HG02981 (cell line): Measurements from ENCODE around the gene MPPED1.

Source experiments
- ATAC-seq: cut with Tn5 transposase; IDR thresholded peaks from one replicate; pipeline ENCODE4 v1.9.1; 2021; ENCODE audit warnings: mild to moderate bottlenecking, moderate library complexity; ENCODE audit not compliant: unreplicated experiment

MPPED1 gene

DNA sequence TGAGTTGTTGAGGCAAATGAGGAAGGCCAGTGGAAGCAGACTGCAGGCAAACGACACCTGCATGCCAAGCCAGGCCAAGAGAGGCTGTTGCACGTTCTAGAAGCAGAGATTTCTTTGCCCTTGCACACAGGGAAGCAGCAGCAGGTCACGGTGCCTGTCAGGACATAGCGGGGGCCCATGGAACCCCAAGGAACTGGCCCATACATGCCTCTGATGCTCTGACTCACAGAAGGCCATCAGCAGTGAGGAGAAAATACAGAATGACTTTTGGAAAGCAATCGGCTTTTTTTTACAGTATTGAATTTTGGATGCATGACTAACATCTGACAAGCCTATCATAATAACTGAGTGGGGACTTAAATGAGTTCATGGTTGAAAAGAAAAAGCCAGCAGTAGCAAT lies 123.9 kb downstream of the MPPED1 start:
- ATAC-seq = no peak

DNA sequence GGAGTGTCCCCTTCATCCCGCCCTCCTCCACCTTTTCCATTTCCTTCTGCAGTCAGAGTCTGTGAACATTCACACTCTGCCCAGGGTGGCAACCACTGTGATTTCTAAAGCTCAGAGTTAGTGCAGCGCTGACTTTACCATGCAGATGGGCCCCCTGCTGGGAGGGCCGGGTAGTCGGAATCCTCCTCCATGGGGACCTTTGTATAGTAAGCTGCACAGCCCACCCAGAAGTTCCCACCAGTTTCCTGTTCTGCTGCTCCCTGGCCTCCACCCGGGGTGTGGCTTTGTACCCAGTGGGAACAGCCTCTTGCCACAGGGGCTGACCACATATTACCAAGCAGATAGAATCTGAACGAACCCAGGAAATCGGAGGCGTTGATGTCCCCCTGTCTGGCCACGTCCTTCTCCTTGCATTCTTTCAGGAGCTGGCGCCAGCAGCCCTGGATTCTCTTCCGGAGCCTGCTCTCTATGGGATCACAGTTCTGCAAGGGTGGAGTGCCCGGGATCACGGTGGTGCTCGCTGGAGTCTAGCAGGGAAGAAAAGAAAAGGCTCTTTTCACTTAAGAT lies 125.3 kb downstream of the MPPED1 start:
- ATAC-seq = no peak

DNA sequence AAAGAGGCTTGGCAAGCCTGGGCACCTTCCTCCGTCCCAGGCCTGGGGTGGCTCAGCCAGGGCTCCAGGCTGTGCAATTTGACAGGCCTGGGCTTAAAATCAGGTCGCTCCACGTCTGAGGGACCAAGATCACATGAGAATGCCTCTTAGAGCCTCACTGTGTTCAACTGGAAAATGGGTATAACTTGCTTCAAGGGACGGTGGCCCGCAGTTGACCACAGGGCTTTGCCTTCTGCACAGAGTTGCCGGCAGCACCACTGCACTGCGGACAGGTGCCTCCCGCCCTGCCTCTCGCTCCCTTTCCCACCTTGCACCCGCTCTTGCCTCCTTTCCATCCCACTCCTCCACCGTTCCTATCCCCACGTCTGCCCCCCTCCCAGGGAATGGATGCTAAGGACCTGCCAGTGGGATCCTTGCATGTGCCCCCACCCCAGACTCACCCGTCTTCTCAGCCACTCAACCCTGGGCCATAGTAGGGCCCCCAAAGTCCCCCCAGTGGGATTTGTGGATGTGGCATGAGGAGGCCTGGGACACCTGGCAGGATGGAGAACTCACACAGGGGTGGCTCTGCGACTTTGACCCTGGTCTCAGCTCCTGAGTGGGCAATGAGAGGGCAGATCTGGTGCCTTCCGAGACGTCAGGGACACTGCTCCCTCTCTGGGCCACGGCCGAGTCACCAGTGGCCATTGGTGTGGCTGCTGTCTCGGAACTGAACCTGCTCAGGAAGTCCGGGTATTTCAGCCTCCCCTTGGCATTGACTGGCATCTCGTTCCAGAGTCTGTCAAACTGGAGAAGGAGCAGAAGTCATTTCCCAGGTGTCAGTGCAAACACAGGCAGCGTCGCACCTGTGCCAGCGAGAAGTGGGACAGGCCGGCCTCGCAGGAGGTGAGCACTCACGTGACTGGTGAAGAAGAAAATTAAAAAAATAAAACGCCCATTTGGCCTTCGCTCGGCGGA lies 128.0 kb downstream of the MPPED1 start:
- no peak for ATAC-seq

DNA sequence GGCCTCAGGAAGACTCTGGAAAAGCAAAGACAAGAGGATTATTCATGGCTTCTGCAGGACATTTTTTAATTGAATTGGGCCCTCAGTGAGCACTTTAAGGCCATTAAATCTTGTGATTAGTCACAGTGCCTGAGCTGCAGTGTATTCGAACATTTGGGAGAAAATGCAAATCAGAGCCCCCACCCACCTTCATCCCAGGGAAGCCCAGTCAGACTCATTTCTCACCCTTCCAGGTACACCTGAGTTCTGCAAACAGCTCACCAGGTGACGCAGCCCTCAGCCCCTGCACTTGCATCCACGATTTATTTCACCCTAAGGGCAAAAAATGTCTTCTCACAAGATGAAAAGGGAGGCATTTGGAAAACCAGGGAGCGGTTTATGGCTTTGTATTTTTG lies 128.7 kb downstream of the MPPED1 start:
- no peak for ATAC-seq

DNA sequence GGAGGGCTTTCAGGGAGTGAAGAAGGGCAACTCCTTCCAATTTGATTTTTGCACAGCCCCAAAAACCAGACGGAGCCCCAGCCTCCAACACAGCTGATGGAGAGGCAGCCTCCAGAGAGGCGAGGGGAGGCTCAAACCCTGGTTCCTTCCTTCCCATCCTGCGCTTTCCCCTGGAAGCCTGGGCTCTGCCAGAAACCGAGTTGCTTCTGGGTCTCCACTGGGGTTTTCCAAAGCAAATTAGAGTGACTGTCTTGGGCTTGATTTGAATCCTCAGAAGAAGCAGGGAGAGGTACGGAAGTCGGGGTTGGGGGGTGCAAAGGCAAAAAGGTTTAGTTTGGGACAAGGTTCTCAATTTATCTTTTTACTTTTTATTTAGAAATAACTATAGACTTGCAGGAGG lies 129.2 kb downstream of the MPPED1 start:
- ATAC-seq = no peak

DNA sequence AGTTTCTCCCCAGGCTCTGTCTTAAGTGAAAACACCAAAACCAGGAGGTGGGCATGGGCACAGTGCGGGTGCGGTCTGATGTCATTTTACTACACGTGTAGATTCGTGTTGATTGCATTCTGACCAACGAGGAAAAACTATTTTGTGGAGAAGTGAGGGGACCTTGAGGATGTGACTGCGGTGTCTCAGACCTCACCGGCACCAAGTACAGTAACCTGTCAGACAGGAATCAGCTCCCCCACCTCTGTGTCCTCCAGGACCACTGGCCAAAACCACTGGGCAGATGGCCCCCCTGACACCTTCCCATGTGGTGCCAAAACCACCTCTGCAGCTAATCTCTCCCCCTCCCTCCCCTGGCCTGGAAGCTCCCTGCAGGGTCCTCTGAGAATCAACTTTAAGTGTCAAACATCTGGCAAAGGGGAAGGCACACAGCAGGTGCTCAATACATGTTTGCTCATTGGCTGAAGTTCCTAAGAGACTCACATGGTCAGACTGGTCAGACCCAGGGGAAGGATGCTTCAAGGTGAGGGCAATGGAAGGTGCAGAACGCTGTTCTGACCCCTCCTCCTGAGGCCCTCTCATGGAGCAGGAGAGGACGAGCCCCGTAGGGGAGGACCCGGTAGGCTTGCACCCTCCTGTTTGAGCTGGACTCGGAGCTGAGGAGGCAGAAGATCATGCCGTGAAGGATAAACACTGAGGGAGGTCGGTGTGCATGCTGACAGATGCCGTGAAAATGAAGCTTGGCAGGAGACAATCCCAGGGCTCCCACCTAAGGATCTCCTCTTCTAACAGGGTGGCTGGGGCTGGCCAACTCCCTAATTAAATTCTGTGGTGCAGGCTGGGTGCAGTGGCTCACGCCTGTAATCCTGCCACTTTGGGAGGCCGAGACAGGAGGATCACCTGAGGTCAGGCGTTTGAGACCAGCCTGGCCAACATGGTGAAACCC lies 129.9 kb downstream of the MPPED1 start:
- no peak for ATAC-seq

DNA sequence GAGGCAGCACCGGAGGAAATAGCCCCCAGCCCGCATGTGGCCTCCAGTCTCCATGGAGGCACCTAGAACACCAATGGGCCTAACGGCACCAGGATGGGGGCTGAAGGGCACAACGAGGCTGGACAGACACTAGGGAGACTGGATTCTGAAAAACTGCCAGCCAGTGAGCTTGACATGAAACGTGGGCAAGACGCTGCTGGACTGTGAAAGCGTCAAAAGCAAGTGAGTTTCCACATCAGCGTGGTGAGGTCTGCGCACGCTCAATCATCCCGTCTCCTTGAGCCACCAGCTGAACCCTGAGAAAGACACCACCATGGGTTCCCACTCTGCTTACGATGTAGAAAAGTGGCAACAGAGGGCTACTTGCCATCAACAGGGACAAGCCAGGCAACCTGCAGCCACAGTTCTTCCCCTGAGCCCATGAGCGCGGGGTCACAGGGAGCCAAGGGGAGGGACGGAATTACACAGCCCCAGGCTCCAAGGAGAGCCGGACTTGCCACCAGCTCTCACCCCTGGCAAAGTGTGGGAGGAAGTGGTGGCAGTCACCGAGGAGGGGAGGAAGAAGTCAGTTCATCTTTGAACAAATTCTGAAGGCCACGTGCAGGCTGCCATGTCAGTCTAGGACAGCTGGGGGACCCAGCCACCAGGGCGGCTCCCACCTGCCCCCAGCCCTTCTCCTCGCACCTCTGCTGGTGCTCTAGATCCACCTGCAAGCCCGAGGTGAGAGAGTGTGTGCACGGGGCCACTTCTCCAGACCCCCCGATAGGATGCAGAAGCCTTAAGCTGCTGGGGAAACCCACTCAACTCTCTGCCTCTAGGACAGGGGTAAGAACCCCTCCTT lies 131.1 kb downstream of the MPPED1 start:
- ATAC-seq = no peak

DNA sequence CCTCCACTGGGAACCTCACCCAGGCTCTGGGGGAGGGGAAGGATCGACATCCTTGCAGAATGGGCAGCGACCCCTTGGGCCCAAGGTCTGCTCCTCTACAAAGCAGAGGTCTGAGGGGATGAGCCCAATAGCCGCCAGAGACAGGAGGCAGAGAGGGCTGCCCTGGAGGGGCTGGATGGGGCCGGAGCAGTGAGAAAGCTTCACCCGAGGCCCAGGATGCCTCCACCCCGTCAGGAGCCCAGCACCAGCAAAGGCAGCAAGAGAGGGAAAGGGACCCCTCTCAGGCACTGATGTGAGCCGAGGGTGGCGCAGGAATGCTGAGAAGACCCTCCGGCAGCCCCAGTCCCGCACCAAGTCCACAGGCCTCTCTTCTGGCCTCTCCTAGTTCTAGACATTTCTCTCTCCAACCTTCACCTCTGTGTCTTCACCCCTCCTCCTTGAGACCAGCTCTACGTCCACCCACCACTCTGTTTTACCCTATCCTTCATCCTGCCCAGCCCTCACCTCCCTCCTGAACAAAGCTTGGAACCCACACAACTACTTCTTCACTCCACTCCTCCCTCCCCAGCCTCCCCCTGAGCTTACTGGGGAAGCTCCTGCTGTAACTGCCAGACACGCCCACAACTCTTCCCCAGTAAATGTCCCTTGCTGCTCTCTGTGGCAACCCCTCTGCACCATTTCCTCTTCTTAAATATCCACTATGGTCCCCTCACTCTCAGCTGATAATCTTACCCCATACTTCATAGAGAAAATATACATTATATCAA lies 131.9 kb downstream of the MPPED1 start:
- ATAC-seq = no peak

DNA sequence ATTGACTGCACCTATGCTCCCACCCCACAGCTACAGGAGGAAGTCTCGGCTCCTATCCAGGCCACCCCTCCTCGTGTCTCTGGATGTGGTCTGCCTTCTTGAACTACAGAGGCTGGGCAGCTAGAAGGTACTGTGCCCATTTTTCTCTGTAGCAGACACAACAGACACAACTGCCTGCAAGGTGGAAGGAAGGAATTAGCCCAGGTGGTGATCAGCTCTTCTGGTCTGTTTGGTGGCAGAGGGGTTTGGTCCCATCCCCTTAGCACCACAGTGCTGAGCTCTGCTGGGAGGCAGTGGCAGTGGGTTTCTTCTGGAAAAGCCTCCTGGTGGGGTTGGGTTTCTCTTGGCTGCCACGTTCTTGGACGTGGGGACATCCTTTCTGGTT lies 132.5 kb downstream of the MPPED1 start:
- ATAC-seq = no peak

DNA sequence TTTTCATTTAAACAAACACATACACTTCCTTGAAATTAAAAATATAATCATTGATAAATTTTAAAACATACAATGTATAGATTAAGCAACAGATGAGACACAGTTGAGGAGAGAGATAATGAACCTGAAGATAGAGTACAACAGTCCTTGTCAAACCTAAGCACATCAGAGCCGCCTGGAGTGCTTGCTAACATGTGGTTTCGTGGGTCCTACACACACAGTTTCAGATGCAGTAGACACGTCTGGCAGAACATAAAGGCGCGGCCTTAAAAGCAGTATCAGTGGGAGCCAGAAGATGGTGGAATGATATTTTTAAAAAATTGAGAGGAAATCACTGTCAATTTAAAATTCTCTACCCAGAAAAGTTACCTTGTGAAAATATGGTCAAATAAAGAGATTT lies 134.4 kb downstream of the MPPED1 start:
- ATAC-seq = no peak

DNA sequence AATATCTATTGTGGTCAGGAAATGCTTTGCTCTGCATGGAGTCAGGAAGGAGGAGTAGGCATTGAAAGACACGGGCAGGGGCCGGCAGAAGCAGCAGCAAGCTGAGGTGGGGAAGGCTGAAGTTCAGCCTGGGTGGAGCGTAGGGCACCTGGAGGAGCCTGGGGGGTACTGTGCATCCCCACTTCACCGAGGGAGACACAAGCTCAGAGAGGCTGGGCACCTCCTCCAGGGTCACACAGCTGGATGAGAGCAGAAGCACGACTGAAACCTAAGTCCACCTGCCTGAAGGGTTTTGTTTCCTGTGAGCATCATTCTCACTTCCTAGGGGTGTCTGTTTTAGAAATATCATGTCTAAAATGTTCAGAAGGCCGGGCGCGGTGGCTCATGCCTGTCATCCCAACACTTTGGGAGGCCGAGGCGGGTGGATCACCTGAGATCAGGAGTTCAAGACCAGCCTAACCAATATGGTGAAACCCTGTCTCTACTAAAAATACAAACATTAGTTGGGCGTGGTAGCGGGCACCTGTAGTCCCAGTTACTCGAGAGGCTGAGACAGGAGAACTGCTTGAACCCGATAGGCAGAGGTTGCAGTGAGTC lies 138.3 kb downstream of the MPPED1 start:
- ATAC-seq = no peak

DNA sequence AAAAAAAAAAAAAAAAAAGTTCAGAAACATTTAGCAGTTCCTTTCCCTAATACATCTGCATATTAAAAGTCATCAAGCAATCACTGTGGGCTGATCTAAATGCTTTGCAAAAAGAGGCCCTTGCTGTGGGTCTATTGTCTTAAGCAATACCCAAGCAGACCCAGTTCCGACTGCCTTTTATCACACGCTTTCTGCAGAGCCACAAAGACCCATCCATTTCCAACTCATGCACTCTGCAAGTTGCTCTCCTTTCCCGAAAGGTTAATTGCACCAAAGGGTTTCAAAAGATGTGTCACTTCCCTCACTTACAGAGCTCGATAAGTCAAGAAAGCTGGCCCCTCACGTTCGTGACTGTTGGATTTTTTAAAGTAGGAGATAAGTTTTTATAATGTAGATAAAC lies 138.9 kb downstream of the MPPED1 start:
- ATAC-seq = no peak

DNA sequence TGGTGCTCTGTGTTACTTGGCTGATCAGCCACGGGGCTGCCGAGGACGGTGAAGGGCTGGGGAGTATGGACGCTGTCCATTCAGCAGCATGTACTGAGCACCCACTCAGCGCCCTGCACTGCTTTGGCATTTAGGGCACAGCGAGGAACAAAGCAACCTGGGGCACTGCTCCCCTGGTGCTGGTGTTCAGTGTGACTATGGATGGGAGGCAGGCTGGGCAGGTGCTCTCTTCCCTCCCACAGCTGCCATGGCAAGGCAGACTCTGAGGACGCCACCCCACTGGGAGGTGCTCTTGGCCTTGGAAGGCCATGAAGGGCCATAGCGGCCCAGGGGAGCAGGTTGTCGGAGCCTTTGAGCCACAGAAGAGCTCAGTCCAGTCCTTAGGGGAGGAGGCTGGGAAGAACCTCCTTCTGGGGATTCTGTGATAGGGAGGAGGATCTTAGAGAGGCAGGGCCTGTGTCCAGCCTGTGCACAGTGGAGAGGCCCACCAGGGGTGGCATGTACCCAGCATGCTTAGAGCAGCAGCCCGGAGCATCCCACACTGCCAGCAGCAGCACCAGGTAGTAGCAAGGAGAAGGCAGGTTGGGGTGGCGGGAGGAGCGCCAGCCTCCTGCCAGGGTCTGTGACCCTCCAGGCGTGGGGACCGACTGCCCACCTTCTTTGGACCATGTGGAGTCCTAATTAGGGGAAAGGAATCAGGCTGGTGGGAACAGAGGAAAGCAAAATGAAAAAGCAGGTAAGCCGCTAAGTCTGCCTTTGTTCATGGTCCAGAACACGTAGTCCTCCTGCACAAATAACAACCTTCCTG lies 141.8 kb downstream of the MPPED1 start:
- ATAC-seq = no peak

DNA sequence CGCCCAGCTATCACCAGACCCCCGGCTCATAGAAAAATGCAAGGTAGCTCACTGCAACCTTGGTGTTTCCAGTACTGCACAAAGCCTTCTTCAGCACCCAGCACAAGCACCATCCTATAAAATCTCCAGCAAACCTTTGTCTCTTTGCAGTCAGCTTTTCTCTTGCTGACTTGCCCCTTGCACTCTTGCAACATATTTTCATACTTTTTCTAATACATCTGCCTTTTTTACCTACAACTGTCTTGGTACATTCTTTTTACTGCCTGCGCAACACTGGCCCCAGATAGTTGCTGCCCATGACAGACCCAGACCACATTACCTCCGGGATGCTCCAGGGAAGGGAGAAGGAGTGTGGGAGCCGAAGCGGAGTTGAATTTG lies 142.4 kb downstream of the MPPED1 start:
- ATAC-seq = no peak

DNA sequence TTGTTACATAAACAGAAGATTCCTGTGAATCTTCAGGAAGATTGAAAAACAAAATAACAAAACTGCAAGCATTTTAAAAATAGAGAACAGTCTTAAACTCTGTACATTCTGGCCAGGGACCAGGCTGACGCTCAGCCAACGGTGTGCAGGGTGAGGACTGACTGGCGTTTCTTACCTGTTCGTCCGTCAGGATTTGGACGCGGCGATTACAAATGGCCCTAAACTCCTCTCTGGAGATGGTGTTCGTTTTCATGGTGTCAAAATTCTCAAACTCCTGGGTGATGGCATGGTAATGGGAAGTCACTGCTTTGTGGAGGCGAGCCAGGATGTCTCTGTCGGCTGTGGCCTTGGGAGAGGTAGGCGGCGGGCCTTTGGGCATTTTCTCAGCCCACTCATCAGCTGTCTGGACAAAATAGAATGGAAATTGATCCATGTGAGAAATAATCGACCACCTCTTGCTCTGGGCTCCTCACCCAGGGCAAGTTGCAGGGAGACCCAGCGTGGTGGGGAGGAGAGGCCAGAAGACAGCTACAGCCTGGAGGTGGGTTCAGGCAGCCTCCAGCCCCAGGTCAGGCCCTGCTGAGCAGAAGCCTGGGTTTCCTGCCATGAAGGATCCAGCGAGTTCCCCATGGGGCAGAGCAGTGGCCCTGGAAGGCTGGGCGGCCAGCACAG lies 143.0 kb downstream of the MPPED1 start:
- no peak for ATAC-seq

DNA sequence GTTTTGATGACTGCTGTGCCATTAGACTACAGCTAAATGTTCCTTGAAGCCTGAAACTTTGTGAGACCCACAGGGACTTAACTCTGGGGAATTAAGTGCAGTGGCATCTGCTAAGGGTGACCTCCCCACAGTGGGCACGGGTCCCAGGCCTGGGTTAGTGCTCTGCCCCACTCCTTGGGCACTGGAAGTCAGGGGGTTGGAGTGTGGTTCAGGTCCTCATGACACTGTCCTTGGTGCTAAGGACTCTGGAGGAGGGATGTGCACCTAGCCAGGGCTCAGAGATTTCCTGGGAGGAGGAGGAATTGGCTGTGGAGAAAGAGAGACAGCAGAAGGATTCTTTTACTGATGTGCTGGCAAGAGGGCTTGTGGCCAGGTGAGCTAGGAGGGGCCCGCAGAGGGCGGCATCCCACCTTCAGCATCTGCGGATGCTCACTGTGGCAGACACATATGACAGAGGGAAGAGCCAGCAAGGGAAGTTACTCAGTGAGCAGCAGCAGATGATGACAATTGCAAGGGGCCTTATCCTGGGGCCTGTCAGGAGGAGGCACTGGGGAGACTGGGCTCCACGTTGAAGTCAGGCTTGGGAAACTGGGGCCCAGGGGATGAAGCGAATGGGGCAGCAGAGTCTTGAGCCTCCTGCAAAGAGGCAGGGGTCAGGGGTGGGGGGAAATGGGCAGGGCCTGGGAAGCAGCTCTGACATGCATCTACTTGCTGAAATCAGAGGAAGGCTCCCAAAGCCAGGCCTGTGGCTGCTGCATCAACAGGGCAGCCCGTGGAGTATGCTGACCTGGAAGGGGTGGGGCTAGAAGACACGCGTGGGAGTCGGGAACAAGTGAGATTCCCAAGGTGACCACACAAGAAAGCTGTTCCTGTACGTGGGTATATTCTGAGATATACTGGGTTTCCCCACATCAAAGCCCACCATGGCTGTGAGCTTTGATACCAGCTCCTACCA lies 144.0 kb downstream of the MPPED1 start:
- no peak for ATAC-seq
